Measurements from ENCODE around the gene IL17F.
"Not testable (repeated sequence)": the region's sequence is repeated elsewhere in the genome, so short reads cannot be mapped to it uniquely, and the experiment has no call there.

IL17F gene

DNA sequence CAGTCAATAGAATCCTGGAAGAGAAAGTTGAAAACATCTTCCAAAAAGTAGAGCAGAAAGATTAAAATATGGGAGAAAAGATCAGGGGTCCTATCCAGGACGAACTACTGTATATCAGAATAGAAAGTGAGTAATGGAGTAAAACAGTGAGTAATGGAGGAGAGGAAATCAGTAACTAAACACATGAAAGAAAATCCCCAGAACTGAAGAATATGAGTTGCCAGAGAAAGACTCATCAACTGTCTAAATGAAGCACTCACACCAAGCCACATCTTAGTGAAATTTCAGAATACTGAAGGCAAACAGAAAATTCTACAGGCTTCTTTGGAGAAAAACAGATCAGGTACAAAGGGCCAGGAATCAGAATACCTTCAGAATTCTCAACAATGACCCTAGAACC lies 43.3 kb downstream of the IL17F start:
- no peaks in the 10 kb centered on the region for H3K27me3 ChIP-seq (replicated peaks in 2 of 5; ENCODE audit: control insufficient read depth in 4 of 5, insufficient read depth in 5 of 5, low read length in 4 of 5)
- H3K36me3 ChIP-seq (ENCODE audit: control insufficient read depth in 4 of 4, insufficient read depth in 4 of 4, low read length in 3 of 4) = no peaks in the 10 kb centered on the region
- no peak for DNase-seq
- no peaks in the 10 kb centered on the region for H3K4me1 ChIP-seq (ENCODE audit: control extremely low read depth in 1 of 4, control insufficient read depth in 4 of 4, insufficient read depth in 4 of 4, low read length in 3 of 4)
- no peak overlapping the region for H3K4me3 ChIP-seq (ENCODE audit: control insufficient read depth in 1 of 7, extremely low read depth in 1 of 7, insufficient read depth in 4 of 7, low read depth in 2 of 7, low read length in 6 of 7)
- WGBS (ENCODE audit: insufficient coverage) = no CpG with 5 or more reads among the region's 1 CpG
- POLR2A ChIA-PET = no interaction called here
- CTCF ChIA-PET = no interaction called here
- H3K27ac ChIP-seq (ENCODE audit: insufficient read depth in 1 of 2, low read depth in 1 of 2, low read length in 2 of 2, poor library complexity in 1 of 2, severe bottlenecking in 2 of 2) = no peak overlapping the region
- peaks cover 3 to 19% (median 15%) of the 10 kb centered on the region in 5 experiments for H3K9me3 ChIP-seq (ENCODE audit: control extremely low read depth in 1 of 5, control insufficient read depth in 4 of 5, insufficient read depth in 2 of 5, low read depth in 1 of 5, low read length in 4 of 5)

DNA sequence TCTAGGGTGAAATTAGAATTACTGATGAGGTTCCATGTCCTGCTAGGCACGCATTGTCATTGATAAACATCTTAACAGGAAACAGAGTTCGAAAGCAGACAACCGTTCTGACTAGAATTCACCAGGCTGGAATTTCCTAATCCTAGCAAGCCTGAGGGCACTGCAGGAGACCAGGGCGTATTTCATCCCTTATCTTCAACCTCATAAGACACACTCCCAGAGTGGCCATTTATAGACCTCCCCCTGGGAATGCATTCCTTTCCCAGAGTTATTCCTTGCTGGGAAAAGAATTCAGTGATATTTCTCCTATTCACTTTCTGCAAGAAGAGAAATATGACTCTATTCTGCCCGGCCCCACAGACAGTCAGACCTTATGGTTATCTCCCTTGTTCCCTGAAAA lies 44.2 kb downstream of the IL17F start:
- H3K36me3 ChIP-seq (ENCODE audit: control insufficient read depth in 4 of 4, insufficient read depth in 4 of 4, low read length in 3 of 4); H3K4me1 ChIP-seq (ENCODE audit: control extremely low read depth in 1 of 4, control insufficient read depth in 4 of 4, insufficient read depth in 4 of 4, low read length in 3 of 4); POLR2A ChIA-PET; DNase-seq; H3K27me3 ChIP-seq (replicated peaks in 2 of 5; ENCODE audit: control insufficient read depth in 4 of 5, insufficient read depth in 5 of 5, low read length in 4 of 5); CTCF ChIA-PET; H3K4me3 ChIP-seq (ENCODE audit: control insufficient read depth in 1 of 7, extremely low read depth in 1 of 7, insufficient read depth in 4 of 7, low read depth in 2 of 7, low read length in 6 of 7); H3K27ac ChIP-seq (ENCODE audit: insufficient read depth in 1 of 2, low read depth in 1 of 2, low read length in 2 of 2, poor library complexity in 1 of 2, severe bottlenecking in 2 of 2): not testable (repeated sequence)
- WGBS (ENCODE audit: insufficient coverage) = 41% methylated on average over 3 of the region's 5 CpGs
- H3K9me3 ChIP-seq (ENCODE audit: control extremely low read depth in 1 of 5, control insufficient read depth in 4 of 5, insufficient read depth in 2 of 5, low read depth in 1 of 5, low read length in 4 of 5) = peaks cover 3 to 19% (median 15%) of the 10 kb centered on the region in 5 experiments

DNA sequence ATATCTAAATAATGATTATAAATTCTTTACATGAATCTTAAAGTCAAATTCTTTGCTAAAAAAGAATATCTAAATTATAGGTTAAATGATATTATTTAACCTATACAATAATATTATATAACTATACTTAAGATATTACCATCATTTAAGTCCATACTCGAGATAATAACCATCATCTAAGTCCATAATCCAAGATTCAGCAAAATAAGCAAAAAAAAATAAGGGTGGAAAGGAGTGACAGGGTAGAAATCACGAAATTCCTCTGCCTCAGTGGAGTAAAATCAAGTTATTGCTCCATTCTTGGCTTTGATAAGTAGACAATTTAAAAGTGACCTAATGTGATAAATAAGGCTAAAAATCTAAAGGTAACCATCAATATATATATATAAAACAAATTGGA lies 48.4 kb downstream of the IL17F start:
- POLR2A ChIA-PET = no interaction called here
- CTCF ChIA-PET = no interaction called here
- Histone ChIP-seq H3K36me3 (ENCODE audit: control insufficient read depth in 4 of 4, insufficient read depth in 4 of 4, low read length in 3 of 4) (no peaks in the 10 kb centered on the region), H3K27me3 (replicated peaks in 2 of 5; ENCODE audit: control insufficient read depth in 4 of 5, insufficient read depth in 5 of 5, low read length in 4 of 5) (no peaks in the 10 kb centered on the region), H3K4me3 (ENCODE audit: control insufficient read depth in 1 of 7, extremely low read depth in 1 of 7, insufficient read depth in 4 of 7, low read depth in 2 of 7, low read length in 6 of 7) (no peak overlapping the region), H3K27ac (ENCODE audit: insufficient read depth in 1 of 2, low read depth in 1 of 2, low read length in 2 of 2, poor library complexity in 1 of 2, severe bottlenecking in 2 of 2) (no peak overlapping the region), H3K4me1 (ENCODE audit: control extremely low read depth in 1 of 4, control insufficient read depth in 4 of 4, insufficient read depth in 4 of 4, low read length in 3 of 4) (no peaks in the 10 kb centered on the region), H3K9me3 (ENCODE audit: control extremely low read depth in 1 of 5, control insufficient read depth in 4 of 5, insufficient read depth in 2 of 5, low read depth in 1 of 5, low read length in 4 of 5) (peaks cover 0 to 13% (median 10%) of the 10 kb centered on the region in 5 experiments)
- DNase-seq = no peak
- WGBS (ENCODE audit: insufficient coverage) = no CpG with 5 or more reads among the region's 2 CpGs

DNA sequence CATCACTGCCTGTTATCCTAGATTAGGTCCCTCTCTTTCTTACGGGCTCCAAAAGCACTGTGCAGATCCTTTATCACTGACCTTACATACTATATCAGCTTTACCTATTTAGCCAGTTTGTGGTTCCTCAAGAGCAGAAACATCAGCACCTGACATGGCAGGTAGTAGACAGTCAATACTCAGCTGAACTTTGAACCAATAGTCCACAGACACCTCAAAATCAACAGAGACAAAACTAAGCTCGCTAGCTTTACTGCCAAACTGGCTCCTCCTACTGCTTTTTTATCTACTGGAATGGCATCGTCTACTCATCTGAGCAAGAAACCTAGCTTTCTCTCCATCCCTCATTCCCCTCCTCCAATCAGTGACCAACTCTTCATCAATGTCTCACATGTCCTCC lies 52.5 kb downstream of the IL17F start:
- POLR2A ChIA-PET = no interaction called here
- no peak for DNase-seq
- WGBS (ENCODE audit: insufficient coverage) = 81% methylated on average over 3 of the region's 3 CpGs
- H3K4me1 ChIP-seq (ENCODE audit: control extremely low read depth in 1 of 4, control insufficient read depth in 4 of 4, insufficient read depth in 4 of 4, low read length in 3 of 4) = no peaks in the 10 kb centered on the region
- H3K27ac ChIP-seq (ENCODE audit: insufficient read depth in 1 of 2, low read depth in 1 of 2, low read length in 2 of 2, poor library complexity in 1 of 2, severe bottlenecking in 2 of 2) = no peak overlapping the region
- H3K9me3 ChIP-seq (ENCODE audit: control extremely low read depth in 1 of 5, control insufficient read depth in 4 of 5, insufficient read depth in 2 of 5, low read depth in 1 of 5, low read length in 4 of 5) = no peaks in the 10 kb centered on the region
- no peaks in the 10 kb centered on the region for H3K27me3 ChIP-seq (replicated peaks in 2 of 5; ENCODE audit: control insufficient read depth in 4 of 5, insufficient read depth in 5 of 5, low read length in 4 of 5)
- CTCF ChIA-PET = interaction anchor here (1.3 to 1.5 kb wide), 3 partner anchors 11 to 28 kb away, joined by 3 to 5 read pairs (median 4); no protein-coding TSS in a partner anchor
- H3K4me3 ChIP-seq (ENCODE audit: control insufficient read depth in 1 of 7, extremely low read depth in 1 of 7, insufficient read depth in 4 of 7, low read depth in 2 of 7, low read length in 6 of 7) = no peak overlapping the region
- H3K36me3 ChIP-seq (ENCODE audit: control insufficient read depth in 4 of 4, insufficient read depth in 4 of 4, low read length in 3 of 4) = no peaks in the 10 kb centered on the region

DNA sequence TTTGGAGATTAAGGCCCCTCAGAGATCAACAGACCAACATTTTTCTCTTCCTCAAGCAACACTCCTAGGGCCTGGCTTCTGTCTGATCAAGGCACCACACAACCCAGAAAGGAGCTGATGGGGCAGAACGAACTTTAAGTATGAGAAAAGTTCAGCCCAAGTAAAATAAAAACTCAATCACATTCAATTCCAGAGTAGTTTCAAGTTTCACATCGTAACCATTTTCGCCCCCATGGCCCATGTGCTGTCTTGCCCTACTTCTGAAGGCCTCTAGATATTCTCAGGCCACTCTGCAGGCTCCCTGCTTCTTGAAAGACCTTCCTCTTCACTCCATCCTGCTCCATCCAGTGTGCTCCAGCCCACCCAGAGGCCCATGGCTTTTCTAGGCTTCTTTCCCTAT lies 53.9 kb downstream of the IL17F start:
- Histone ChIP-seq H3K27ac (ENCODE audit: insufficient read depth in 1 of 2, low read depth in 1 of 2, low read length in 2 of 2, poor library complexity in 1 of 2, severe bottlenecking in 2 of 2) (no peak overlapping the region), H3K27me3 (replicated peaks in 2 of 5; ENCODE audit: control insufficient read depth in 4 of 5, insufficient read depth in 5 of 5, low read length in 4 of 5) (no peaks in the 10 kb centered on the region), H3K9me3 (ENCODE audit: control extremely low read depth in 1 of 5, control insufficient read depth in 4 of 5, insufficient read depth in 2 of 5, low read depth in 1 of 5, low read length in 4 of 5) (no peaks in the 10 kb centered on the region), H3K4me3 (ENCODE audit: control insufficient read depth in 1 of 7, extremely low read depth in 1 of 7, insufficient read depth in 4 of 7, low read depth in 2 of 7, low read length in 6 of 7) (no peak overlapping the region), H3K4me1 (ENCODE audit: control extremely low read depth in 1 of 4, control insufficient read depth in 4 of 4, insufficient read depth in 4 of 4, low read length in 3 of 4) (no peaks in the 10 kb centered on the region), H3K36me3 (ENCODE audit: control insufficient read depth in 4 of 4, insufficient read depth in 4 of 4, low read length in 3 of 4) (no peaks in the 10 kb centered on the region)
- DNase-seq = no peak
- CTCF ChIA-PET = interaction anchor here (1.6 kb wide), 1 partner anchor 18 kb away, joined by 5 read pairs; no protein-coding TSS in a partner anchor
- POLR2A ChIA-PET = no interaction called here
- 100% methylated on average over 2 of the region's 3 CpGs for WGBS (ENCODE audit: insufficient coverage)

DNA sequence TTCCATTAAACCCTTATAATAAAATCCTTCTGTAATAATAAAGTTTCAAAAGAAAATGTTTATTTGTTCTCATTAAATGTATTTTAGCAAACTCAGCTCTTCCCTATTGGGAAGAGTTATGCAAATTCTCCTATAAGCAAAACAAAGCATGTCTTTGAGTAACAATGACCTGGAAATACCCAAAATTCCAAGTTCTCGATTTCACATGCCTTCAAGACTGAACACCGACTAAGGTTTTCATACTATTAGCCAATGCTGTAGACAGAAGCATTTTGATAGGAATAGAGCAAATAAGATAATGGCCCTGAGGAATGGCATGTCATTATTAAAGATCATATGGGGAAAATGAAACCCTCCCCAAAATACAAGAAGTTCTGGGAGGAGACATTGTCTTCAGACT lies 54.3 kb downstream of the IL17F start:
- no peak overlapping the region for H3K4me3 ChIP-seq (ENCODE audit: control insufficient read depth in 1 of 7, extremely low read depth in 1 of 7, insufficient read depth in 4 of 7, low read depth in 2 of 7, low read length in 6 of 7)
- WGBS (ENCODE audit: insufficient coverage) = no CpG with 5 or more reads among the region's 2 CpGs
- no peaks in the 10 kb centered on the region for H3K4me1 ChIP-seq (ENCODE audit: control extremely low read depth in 1 of 4, control insufficient read depth in 4 of 4, insufficient read depth in 4 of 4, low read length in 3 of 4)
- no peak overlapping the region for H3K27ac ChIP-seq (ENCODE audit: insufficient read depth in 1 of 2, low read depth in 1 of 2, low read length in 2 of 2, poor library complexity in 1 of 2, severe bottlenecking in 2 of 2)
- no peaks in the 10 kb centered on the region for H3K9me3 ChIP-seq (ENCODE audit: control extremely low read depth in 1 of 5, control insufficient read depth in 4 of 5, insufficient read depth in 2 of 5, low read depth in 1 of 5, low read length in 4 of 5)
- ChIA-PET POLR2A (no interaction called here), CTCF (interaction anchor here (1.6 kb wide), 1 partner anchor 17 kb away, joined by 5 read pairs; no protein-coding TSS in a partner anchor)
- H3K27me3 ChIP-seq (replicated peaks in 2 of 5; ENCODE audit: control insufficient read depth in 4 of 5, insufficient read depth in 5 of 5, low read length in 4 of 5) = no peaks in the 10 kb centered on the region
- no peaks in the 10 kb centered on the region for H3K36me3 ChIP-seq (ENCODE audit: control insufficient read depth in 4 of 4, insufficient read depth in 4 of 4, low read length in 3 of 4)
- DNase-seq = no peak

DNA sequence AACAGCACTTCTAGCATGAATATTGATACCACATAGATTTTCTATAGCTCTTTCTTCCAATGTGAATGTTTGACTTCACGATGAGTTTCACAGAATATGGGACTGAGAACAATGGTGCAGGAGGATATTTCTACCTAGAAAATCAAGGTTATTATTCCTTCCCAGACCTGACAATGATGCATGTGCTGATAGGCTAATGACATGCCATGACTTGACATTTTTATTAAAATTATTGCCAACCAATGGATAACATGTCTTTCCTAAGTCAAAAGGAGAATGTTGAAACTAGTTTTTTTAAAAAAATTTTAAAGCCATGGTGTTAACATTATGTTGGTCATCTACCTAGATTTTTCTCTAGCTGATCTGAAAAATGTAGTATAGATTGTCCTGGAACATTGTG lies 57.2 kb downstream of the IL17F start:
- POLR2A ChIA-PET = no interaction called here
- no peaks in the 10 kb centered on the region for H3K9me3 ChIP-seq (ENCODE audit: control extremely low read depth in 1 of 5, control insufficient read depth in 4 of 5, insufficient read depth in 2 of 5, low read depth in 1 of 5, low read length in 4 of 5)
- CTCF ChIA-PET = no interaction called here
- DNase-seq = no peak
- no peaks in the 10 kb centered on the region for H3K4me1 ChIP-seq (ENCODE audit: control extremely low read depth in 1 of 4, control insufficient read depth in 4 of 4, insufficient read depth in 4 of 4, low read length in 3 of 4)
- H3K27me3 ChIP-seq (replicated peaks in 2 of 5; ENCODE audit: control insufficient read depth in 4 of 5, insufficient read depth in 5 of 5, low read length in 4 of 5) = no peaks in the 10 kb centered on the region
- H3K4me3 ChIP-seq (ENCODE audit: control insufficient read depth in 1 of 7, extremely low read depth in 1 of 7, insufficient read depth in 4 of 7, low read depth in 2 of 7, low read length in 6 of 7) = no peak overlapping the region
- no peak overlapping the region for H3K27ac ChIP-seq (ENCODE audit: insufficient read depth in 1 of 2, low read depth in 1 of 2, low read length in 2 of 2, poor library complexity in 1 of 2, severe bottlenecking in 2 of 2)
- WGBS (ENCODE audit: insufficient coverage) = no CpG with 5 or more reads among the region's 1 CpG
- no peaks in the 10 kb centered on the region for H3K36me3 ChIP-seq (ENCODE audit: control insufficient read depth in 4 of 4, insufficient read depth in 4 of 4, low read length in 3 of 4)

All from common myeloid progenitor, CD34-positive (primary cell).